OCI-LY3 (cell line): ENCODE data around the gene SMIM38.

ENCODE experiments used
- CTCF ChIP-seq: fragments of 200-600, 300-600 bp; sonication (generic); IDR thresholded peaks from 2 replicates; pipeline ENCODE4 v1.5.1; 2014; ENCODE audit warnings: antibody characterized with exemption, low read length, low read depth
- EZH2phosphoT487 ChIP-seq: fragments of 200-600 bp; shearing (Covaris generic); IDR thresholded peaks from 2 replicates; pipeline ENCODE4 v1.6.1; 2018; ENCODE audit warnings: antibody characterized with exemption, mixed run types, low read depth

GRCh38 chr11:69158301-69159149, 2.8 kb downstream of the SMIM38 start:
- TF ChIP-seq CTCF, result no peak
- no peak for TF ChIP-seq EZH2phosphoT487
